ENCODE data around the gene ABCC12.
A peak's percentile ranks its signal among the peaks of the same experiment; 100 is the strongest.

Gene ABCC12

GRCh38 chr16:48133455-48134211 lies 22.2 kb downstream of the ABCC12 start:
- DNase-seq (ENCODE audit: low read depth), result no peak
- no peak for TF ChIP-seq CTCF (IDR thresholded peaks at IDR 0.05; ENCODE audit: control insufficient read depth, extremely low read depth, insufficient read depth)
- no peak overlapping the region for H3K4me3 ChIP-seq (ENCODE audit: low read depth, low read length)

GRCh38 chr16:48132696-48133095 lies 23.1 kb downstream of the ABCC12 start:
- H3K4me3 ChIP-seq (ENCODE audit: low read depth, low read length), result no peak overlapping the region
- no peak for TF ChIP-seq CTCF (IDR thresholded peaks at IDR 0.05; ENCODE audit: control insufficient read depth, extremely low read depth, insufficient read depth)
- DNase-seq (ENCODE audit: low read depth), result no peak

GRCh38 chr16:48131201-48131935 lies 24.4 kb downstream of the ABCC12 start:
- no peak for TF ChIP-seq CTCF (IDR thresholded peaks at IDR 0.05; ENCODE audit: control insufficient read depth, extremely low read depth, insufficient read depth)
- DNase-seq (ENCODE audit: low read depth), result no peak
- no peak overlapping the region for H3K4me3 ChIP-seq (ENCODE audit: low read depth, low read length)

GRCh38 chr16:48129926-48130325 lies 25.9 kb downstream of the ABCC12 start:
- TF ChIP-seq CTCF (IDR thresholded peaks at IDR 0.05; ENCODE audit: control insufficient read depth, extremely low read depth, insufficient read depth), result no peak
- no peak overlapping the region for H3K4me3 ChIP-seq (ENCODE audit: low read depth, low read length)
- DNase-seq (ENCODE audit: low read depth), result peak; percentile 59

- no peak for TF ChIP-seq CTCF (IDR thresholded peaks at IDR 0.05; ENCODE audit: control insufficient read depth, extremely low read depth, insufficient read depth)
- H3K4me3 ChIP-seq (ENCODE audit: low read depth, low read length), result no peak overlapping the region
- DNase-seq (ENCODE audit: low read depth), result no peak
These were observed 27.0 kb downstream of the ABCC12 start for GRCh38 chr16:48128769-48129168.

GRCh38 chr16:48126801-48127644 lies 28.8 kb downstream of the ABCC12 start:
- no peak for TF ChIP-seq CTCF (IDR thresholded peaks at IDR 0.05; ENCODE audit: control insufficient read depth, extremely low read depth, insufficient read depth)
- no peak overlapping the region for H3K4me3 ChIP-seq (ENCODE audit: low read depth, low read length)
- DNase-seq (ENCODE audit: low read depth), result peak; percentile 88
